K562 (cell line): ENCODE results near the gene HDAC2. TPM values are rescaled to one million over a fixed set of nuclear protein-coding genes. Genes with fewer than 3 reads are reported as not detected.

Experiments used
- AFF1 ChIP-seq, 2 experiments: fragments of 450-650 bp; IDR thresholded peaks; 2 replicates each; pipeline ENCODE4 v1.6.1; 2018; ENCODE audit warnings: mild to moderate bottlenecking in 2 of 2, low read depth in 1 of 2; ENCODE audit not compliant: partially characterized antibody in 2 of 2
- BDP1 ChIP-seq: IDR thresholded peaks from 3 replicates; pipeline ENCODE4 v1.6.1; 2011; ENCODE audit not compliant: insufficient read length, insufficient read depth
- E2F3 ChIP-seq: fragments of 250-450 bp; sonication (Bioruptor Pico); IDR thresholded peaks from 2 replicates; pipeline ENCODE4 v1.4.0; 2020; ENCODE audit warnings: mild to moderate bottlenecking
- E2F5 ChIP-seq: sonication (generic); formaldehyde crosslinking; IDR thresholded peaks from 2 replicates; pipeline ENCODE4 v1.8.0; 2022; ENCODE audit warnings: mild to moderate bottlenecking, missing genetic modification reagents
- EGR1 ChIP-seq: fragments of 450-650 bp; conservative IDR thresholded peaks from 2 replicates; pipeline ENCODE4 v1.6.1; 2017; ENCODE audit warnings: mild to moderate bottlenecking
- ETS1 ChIP-seq: conservative IDR thresholded peaks from 2 replicates; pipeline ENCODE4 v1.6.1; 2011; ENCODE audit warnings: low read depth, mild to moderate bottlenecking, low read length; ENCODE audit not compliant: control insufficient read depth
- EWSR1 ChIP-seq: fragments of 450-650 bp; IDR thresholded peaks from 2 replicates; pipeline ENCODE4 v1.6.1; 2018; ENCODE audit warnings: borderline replicate concordance, mild to moderate bottlenecking, low read depth, moderate library complexity; ENCODE audit not compliant: partially characterized antibody
- HMGXB4 ChIP-seq: sonication (generic); formaldehyde crosslinking; IDR thresholded peaks from 2 replicates; pipeline ENCODE4 v1.8.1; 2023; ENCODE audit warnings: mild to moderate bottlenecking, missing genetic modification reagents
- LCOR ChIP-seq: sonication (generic); formaldehyde crosslinking; IDR thresholded peaks from 2 replicates; pipeline ENCODE4 v1.8.0; 2022; ENCODE audit warnings: mild to moderate bottlenecking, missing genetic modification reagents
- MAZ ChIP-seq, 2 experiments: fragments of 450-650 bp in 1 of 2; sonication (generic) in 1 of 2; formaldehyde crosslinking; IDR thresholded peaks in 1 of 2; conservative IDR thresholded peaks in 1 of 2; 2 replicates each; pipeline versions ENCODE4 v1.4.0 to v1.5.0; 2020; ENCODE audit warnings: mild to moderate bottlenecking in 1 of 2, missing genetic modification reagents in 1 of 2
- NR1H2 ChIP-seq: sonication (generic); formaldehyde crosslinking; IDR thresholded peaks from 2 replicates; pipeline ENCODE4 v1.4.0; 2020; ENCODE audit warnings: mild to moderate bottlenecking, missing genetic modification reagents
- SRSF9 ChIP-seq: fragments of 200-400 bp; formaldehyde crosslinking; IDR thresholded peaks from 2 replicates; pipeline ENCODE4 v1.6.1; 2017; ENCODE audit warnings: low read depth, low read length, borderline replicate concordance
- TOE1 ChIP-seq, 2 experiments: fragments of 450-650 bp in 1 of 2; sonication (generic) in 1 of 2; formaldehyde crosslinking in 1 of 2; IDR thresholded peaks; 2 replicates each; pipeline versions ENCODE4 v1.7.1 to v1.8.0; 2016 to 2022; ENCODE audit warnings: borderline replicate concordance in 2 of 2, mild to moderate bottlenecking in 2 of 2, antibody characterized with exemption in 1 of 2, inconsistent platforms in 1 of 2, low read depth in 1 of 2, missing genetic modification reagents in 1 of 2, moderate library complexity in 1 of 2
- ZBTB7A ChIP-seq: IDR thresholded peaks from 2 replicates; pipeline ENCODE4 v1.6.1; 2011; ENCODE audit warnings: low read depth, mild to moderate bottlenecking, low read length, moderate library complexity, borderline replicate concordance; ENCODE audit not compliant: control insufficient read depth
- ZNF696 ChIP-seq: fragments of 250-450 bp; sonication (Bioruptor Pico); conservative IDR thresholded peaks from 2 replicates; pipeline ENCODE4 v1.4.0; 2020; ENCODE audit warnings: mild to moderate bottlenecking, moderate library complexity
- ZNF830 ChIP-seq: fragments of 250-450 bp; sonication (Bioruptor Pico); IDR thresholded peaks from 2 replicates; pipeline ENCODE4 v1.5.0; 2021; ENCODE audit warnings: mild to moderate bottlenecking
- polyA plus RNA-seq, 8 experiments: library from polyadenylated mRNA; depleted of rRNA in 4 of 8; stranded (reverse) in 5 of 8; unstranded in 3 of 8; fragments of >200 nt; fragmentation: Nextera tagmentation in 2 of 8; fragmentation: Illumina TruSeq in 1 of 8; extraction: Ambion mirVana in 2 of 8; extraction: Trizol in 1 of 8; gene quantifications; 2 replicates each; pipeline versions ENCODE4 v1.2.1 to v1.2.3, GENCODE V29; 2011 to 2014; ENCODE audit warnings: inconsistent platforms in 1 of 8, missing spikeins in 1 of 8
- total RNA-seq, 7 experiments: library from RNA; depleted of rRNA in 6 of 7; stranded (reverse); fragments of >200 nt in 6 of 7; fragmentation: Illumina TruSeq in 2 of 7; extraction: Trizol in 2 of 7; gene quantifications; 2 replicates each; pipeline versions ENCODE4 v1.2.1 to v1.2.3, GENCODE V29; 2011 to 2021; ENCODE audit warnings: low replicate concordance in 1 of 7

The HDAC2 gene
- total and polyA plus RNA-seq, 9 of the 15 experiments (the other 6 are each of a cell fraction or from before 2014, with no cell fraction given), result 67.0 to 277 (median 151) TPM

DNA sequence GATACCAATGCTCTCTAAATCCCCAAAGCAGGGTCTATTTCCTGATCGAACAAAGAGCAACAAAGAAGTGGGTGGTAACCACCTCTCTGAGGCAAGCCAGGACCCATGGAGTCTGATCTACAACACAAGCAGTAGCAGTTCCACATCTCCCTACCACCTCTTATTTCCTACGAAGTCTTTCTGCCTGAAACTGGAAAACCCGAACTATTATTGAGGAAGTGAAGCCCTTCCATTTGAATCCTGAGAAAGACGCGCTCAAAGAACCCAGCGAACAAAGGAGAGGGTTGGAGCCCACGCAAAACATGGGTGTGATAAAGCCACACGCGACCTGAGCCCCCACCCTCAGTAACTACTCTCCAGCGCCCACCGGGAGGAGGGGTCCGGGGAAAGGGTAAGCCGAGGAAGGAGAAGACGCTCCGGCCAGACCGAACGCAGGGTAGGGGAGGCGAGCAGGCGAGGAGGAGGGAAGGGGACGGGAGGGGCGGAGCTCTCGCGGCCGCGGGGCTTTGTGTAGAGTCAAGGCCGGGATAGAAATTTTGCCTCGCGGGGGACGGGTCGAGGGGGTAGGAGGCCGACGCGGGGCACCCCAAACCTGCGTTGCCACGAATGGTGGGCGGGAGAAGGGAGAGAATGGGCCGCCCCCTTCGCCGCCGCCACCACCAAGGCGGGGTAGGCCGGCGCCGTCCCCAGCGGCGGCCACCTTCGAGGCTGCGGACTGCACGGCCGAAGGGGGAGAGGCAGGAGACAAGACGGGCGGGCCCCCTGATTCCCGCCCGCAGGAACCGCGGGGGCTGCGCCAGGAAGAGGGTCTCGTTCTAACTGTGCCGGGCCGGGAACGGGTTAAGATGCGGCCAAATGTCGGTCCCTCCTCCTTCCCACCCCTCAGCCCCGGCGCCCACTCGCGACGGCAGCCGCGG, 802 bp downstream of the HDAC2 start (continued):
- TF ChIP-seq E2F3 (CRISPR knock-in tag), result no peak
- no peak for TF ChIP-seq BDP1
- TF ChIP-seq ZNF696 (CRISPR knock-in tag), result no peak
- no peak for TF ChIP-seq EWSR1
- no peak for TF ChIP-seq SRSF9
- peak in 1 of 2 experiments; percentile 55; a peak in 2 of 4 replicates for TF ChIP-seq MAZ (CRISPR knock-in tag; conservative IDR thresholded peaks at IDR 0.05 in 1 of 2, IDR thresholded peaks at IDR 0.05 in 1 of 2)
- 0 out of 2 replicates have a peak, but pooled peaks have one; percentile 57 for TF ChIP-seq LCOR (CRISPR knock-in tag)
- peak; percentile 48; the same call in 1 of the 2 replicates for TF ChIP-seq TOE1 (IDR thresholded peaks at IDR 0.05; ENCODE audit: borderline replicate concordance)
- no peak for TF ChIP-seq TOE1 (CRISPR knock-in tag; IDR thresholded peaks at IDR 0.05; ENCODE audit: borderline replicate concordance, low read depth)
- peak; percentile 52; the same call in 1 of the 2 replicates for TF ChIP-seq ZBTB7A
- 0 out of 2 replicates have a peak, but pooled peaks have one; percentile 1 for TF ChIP-seq HMGXB4
- 0 out of 2 replicates have a peak, but pooled peaks have one; percentile 20 for TF ChIP-seq ETS1
- peak in 1 of 2 experiments; percentile 41 for TF ChIP-seq AFF1 (IDR thresholded peaks at IDR 0.05; ENCODE audit: low read depth in 1 of 2, partially characterized antibody in 2 of 2)
- TF ChIP-seq E2F5 (CRISPR knock-in tag), result 0 out of 2 replicates have a peak, but pooled peaks have one; percentile 44
- no peak for TF ChIP-seq ZNF830
- peak; percentile 38 for TF ChIP-seq EGR1
- no peak for TF ChIP-seq NR1H2
